SK-N-SH (cell line): ENCODE results near the gene BAG5. TPM values are rescaled to one million over a fixed set of nuclear protein-coding genes. Genes with fewer than 3 reads are reported as not detected.

Experiments used
- CTCF ChIA-PET: fragments of 300-600, 350-600 bp; formaldehyde crosslinking; extraction: SDS; loops from one replicate; lab custom pipeline; 2021; lab: Yijun Ruan, JAX
- POLR2A ChIA-PET: fragments of 350-600 bp; sonication (Branson Sonifier 250); formaldehyde crosslinking; extraction: SDS; loops from one replicate; lab custom pipeline; 2020; ENCODE audit warnings: antibody characterized with exemption, inconsistent platforms; lab: Yijun Ruan, JAX
- DNase-seq: peaks from one replicate; pipeline ENCODE4 v3.0.0; 2012
- H2AFZ ChIP-seq: fragments of 200-600 bp; sonication (generic); 2 replicates; pipeline ENCODE4 v1.8.1; 2016; ENCODE audit warnings: antibody characterized with exemption, mild to moderate bottlenecking, low read depth
- H3F3A ChIP-seq: fragments of 200-600 bp; sonication (generic); replicated peaks from 2 replicates; pipeline ENCODE3; 2016; ENCODE audit warnings: antibody characterized with exemption, mild to moderate bottlenecking; ENCODE audit not compliant: insufficient read depth
- H3K27ac ChIP-seq, 2 experiments: fragments of 200-500 bp in 1 of 2; fragments of 200-600 bp in 1 of 2; sonication (Bioruptor generic) in 1 of 2; sonication (generic), shearing (Covaris generic) in 1 of 2; 2 replicates each; pipeline versions ENCODE4 v1.5.1 to v1.6.1; 2014 to 2016; ENCODE audit warnings: low read depth in 2 of 2, inconsistent platforms in 1 of 2, low read length in 1 of 2, mild to moderate bottlenecking in 1 of 2, mixed read lengths in 1 of 2
- H3K27me3 ChIP-seq: fragments of 200-600 bp; sonication (generic), shearing (Covaris generic); 2 replicates; pipeline ENCODE4 v1.6.1; 2016; ENCODE audit warnings: mixed run types; ENCODE audit not compliant: insufficient read depth
- H3K36me3 ChIP-seq, 2 experiments: fragments of 200-500 bp in 1 of 2; fragments of 200-600 bp in 1 of 2; sonication (Bioruptor generic) in 1 of 2; sonication (generic) in 1 of 2; replicated peaks in 1 of 2; 2 replicates each; pipeline versions ENCODE3 to v1.5.1; 2014 to 2016; ENCODE audit warnings: low read length in 1 of 2, mild to moderate bottlenecking in 1 of 2; ENCODE audit not compliant: insufficient read depth in 2 of 2, control insufficient read depth in 1 of 2
- H3K4me1 ChIP-seq, 2 experiments: fragments of 200-500 bp in 1 of 2; fragments of 200-600 bp in 1 of 2; sonication (Bioruptor generic) in 1 of 2; sonication (generic), shearing (Covaris generic) in 1 of 2; 2 replicates each; pipeline versions ENCODE4 v1.5.1 to v1.6.1; 2014 to 2016; ENCODE audit warnings: low read depth in 1 of 2, low read length in 1 of 2, mixed run types in 1 of 2; ENCODE audit not compliant: insufficient read depth in 2 of 2, control insufficient read depth in 1 of 2
- H3K4me2 ChIP-seq: fragments of 200-600 bp; sonication (generic), shearing (Covaris generic); 2 replicates; pipeline ENCODE4 v1.6.1; 2017; ENCODE audit warnings: mixed run types
- H3K4me3 ChIP-seq, 2 experiments: fragments of 200-500 bp in 1 of 2; fragments of 200-600 bp in 1 of 2; sonication (Bioruptor generic) in 1 of 2; sonication (generic), shearing (Covaris generic) in 1 of 2; 2 replicates each; pipeline versions ENCODE4 v1.5.1 to v1.8.1; 2014 to 2016; ENCODE audit warnings: low read depth in 2 of 2, inconsistent platforms in 1 of 2, low read length in 1 of 2, mild to moderate bottlenecking in 1 of 2, mixed read lengths in 1 of 2, moderate library complexity in 1 of 2
- H3K79me2 ChIP-seq: fragments of 200-600 bp; sonication (generic); 2 replicates; pipeline ENCODE4 v1.8.1; 2017; ENCODE audit warnings: mild to moderate bottlenecking; ENCODE audit not compliant: insufficient read depth
- H3K9ac ChIP-seq: fragments of 200-600 bp; sonication (generic); 2 replicates; pipeline ENCODE4 v1.6.1; 2017; ENCODE audit warnings: mixed run types
- H3K9me2 ChIP-seq: fragments of 200-600 bp; sonication (generic); 2 replicates; pipeline ENCODE4 v1.6.1; 2017; ENCODE audit warnings: mixed run types
- H3K9me3 ChIP-seq: fragments of 200-600 bp; sonication (generic); 2 replicates; pipeline ENCODE4 v1.6.1; 2017; ENCODE audit warnings: mixed run types, mild to moderate bottlenecking, moderate library complexity
- H4K20me1 ChIP-seq: fragments of 200-600 bp; sonication (generic); 2 replicates; pipeline ENCODE4 v1.6.1; 2017; ENCODE audit warnings: mild to moderate bottlenecking, mixed run types; ENCODE audit not compliant: insufficient read depth
- CHD2 ChIP-seq: fragments of 150-350 bp; IDR thresholded peaks from 2 replicates; pipeline ENCODE4 v1.6.1; 2018; ENCODE audit warnings: low read length; ENCODE audit not compliant: partially characterized antibody
- EP300 ChIP-seq, 2 experiments: IDR thresholded peaks; 2 replicates each; pipeline versions ENCODE4 v1.4.0 to v1.6.1; 2012; ENCODE audit warnings: borderline replicate concordance in 1 of 2, low read depth in 1 of 2, low read length in 1 of 2
- FOSL2 ChIP-seq: IDR thresholded peaks from 2 replicates; pipeline ENCODE4 v1.4.0; 2012; ENCODE audit warnings: low read depth, mild to moderate bottlenecking, moderate library complexity, borderline replicate concordance
- FOXM1 ChIP-seq: IDR thresholded peaks from 2 replicates; pipeline ENCODE4 v1.4.0; 2012; ENCODE audit warnings: low read depth, mild to moderate bottlenecking
- GABPA ChIP-seq: IDR thresholded peaks from 2 replicates; pipeline ENCODE4 v1.4.0; 2012; ENCODE audit warnings: low read depth, mild to moderate bottlenecking
- GATA2 ChIP-seq: sonication (generic); formaldehyde crosslinking; IDR thresholded peaks from 2 replicates; pipeline ENCODE4 v1.5.0; 2020; ENCODE audit warnings: mild to moderate bottlenecking, missing genetic modification reagents
- JUND ChIP-seq: IDR thresholded peaks from 2 replicates; pipeline ENCODE4 v1.4.0; 2012
- MEF2A ChIP-seq: IDR thresholded peaks from 2 replicates; pipeline ENCODE4 v1.4.0; 2012; ENCODE audit warnings: low read depth, borderline replicate concordance
- MXI1 ChIP-seq: IDR thresholded peaks from 2 replicates; pipeline ENCODE4 v1.6.1; 2012; ENCODE audit warnings: mild to moderate bottlenecking, low read depth, low read length, improper control_type of control experiment
- NFIC ChIP-seq: IDR thresholded peaks from 2 replicates; pipeline ENCODE4 v1.4.0; 2012; ENCODE audit warnings: borderline replicate concordance
- POLR2AphosphoS5 ChIP-seq: IDR thresholded peaks from 2 replicates; pipeline ENCODE4 v1.6.1; 2012; ENCODE audit warnings: low read depth, low read length
- RAD21 ChIP-seq: IDR thresholded peaks from 2 replicates; pipeline ENCODE4 v1.6.1; 2012; ENCODE audit warnings: mild to moderate bottlenecking, low read length
- RFX5 ChIP-seq: IDR thresholded peaks from 2 replicates; pipeline ENCODE4 v1.6.1; 2012; ENCODE audit warnings: mild to moderate bottlenecking, improper control_type of control experiment, low read length
- RXRA ChIP-seq: IDR thresholded peaks from 2 replicates; pipeline ENCODE4 v1.4.0; 2012; ENCODE audit warnings: low read depth, mild to moderate bottlenecking, borderline replicate concordance
- SIN3A ChIP-seq: IDR thresholded peaks from 2 replicates; pipeline ENCODE4 v1.6.1; 2012; ENCODE audit warnings: low read depth, mild to moderate bottlenecking, low read length, moderate library complexity, borderline replicate concordance
- SMC3 ChIP-seq: IDR thresholded peaks from 2 replicates; pipeline ENCODE4 v1.6.1; 2012; ENCODE audit warnings: low read depth, low read length, improper control_type of control experiment
- TCF12 ChIP-seq: IDR thresholded peaks from 2 replicates; pipeline ENCODE4 v1.4.0; 2012
- YY1 ChIP-seq: IDR thresholded peaks from 2 replicates; pipeline ENCODE4 v1.4.0; 2012; ENCODE audit warnings: low read depth, mild to moderate bottlenecking
- WGBS: methylation state at CpG from one replicate; pipeline ENCODE4 v1.1.6; 2017; ENCODE audit warnings: low lambda C conversion rate; 5-methylcytosine and 5-hydroxymethylcytosine counted together
- polyA plus RNA-seq, 3 experiments: library from polyadenylated mRNA; depleted of rRNA; stranded (reverse); fragments of >200 nt; gene quantifications; 2 replicates each; pipeline ENCODE4 v1.2.3, GENCODE V29; 2012
- TF ChIP-seq, protein P1 (sequence below): IDR thresholded peaks from 2 replicates; pipeline ENCODE4; 2012
- TF ChIP-seq, protein P2 (sequence below): IDR thresholded peaks from 2 replicates; pipeline ENCODE4 v1.4.0; 2012; ENCODE audit warnings: low read depth
- TF ChIP-seq, protein P3 (sequence below): IDR thresholded peaks from 2 replicates; pipeline ENCODE4 v1.4.0; 2012; ENCODE audit warnings: low read depth, borderline replicate concordance
- TF ChIP-seq, protein P4 (sequence below): fragments of 150-350 bp; IDR thresholded peaks from 2 replicates; pipeline ENCODE4 v1.6.1; 2016; ENCODE audit warnings: mild to moderate bottlenecking, low read depth, low read length

The BAG5 gene
- polyA plus RNA-seq, 1 of the 3 experiments (the other 2 are of a cell fraction): 5.2 TPM

DNA sequence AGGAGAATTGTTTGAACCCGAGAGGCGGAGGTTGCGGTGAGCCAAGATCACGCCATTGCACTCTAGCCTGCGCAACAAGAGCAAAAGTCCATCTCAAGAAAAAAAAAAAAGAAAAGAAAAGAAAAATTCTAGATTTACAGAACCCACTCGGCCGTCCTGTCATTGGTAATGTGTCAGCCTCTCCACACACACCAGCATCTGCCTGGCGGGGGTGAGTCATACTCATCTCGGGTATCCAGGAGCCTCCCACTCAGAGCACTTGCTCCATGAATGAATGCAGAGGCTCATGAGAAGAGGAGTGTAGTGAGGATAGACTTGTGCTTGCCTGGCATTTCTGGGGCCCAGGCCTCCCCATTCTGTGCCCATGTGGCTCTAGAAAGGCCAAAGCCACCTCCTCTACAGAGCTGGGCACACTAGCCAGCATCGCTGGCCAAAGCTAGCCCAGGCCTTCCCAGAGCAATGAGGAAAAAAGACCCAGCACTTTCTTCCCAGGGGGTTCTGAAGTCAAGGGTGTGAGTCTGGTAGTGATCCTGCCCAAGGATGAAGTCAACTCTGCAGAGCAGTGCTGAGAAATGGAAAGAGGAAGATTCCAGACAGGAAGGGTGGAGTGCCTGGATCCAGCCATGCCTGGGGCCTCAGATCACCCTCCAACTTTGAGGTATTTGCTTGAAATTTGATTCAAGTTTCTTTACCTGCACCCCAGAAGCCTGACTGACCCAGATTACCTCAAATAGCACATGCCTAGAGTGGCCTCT, 35.3 kb upstream of the BAG5 start:
- Histone ChIP-seq H3K9me3 (no peaks in the 10 kb centered on the region), H3K36me3 (no peaks in the 10 kb centered on the region), H4K20me1 (0 out of 2 replicates have a peak, but pooled peaks cover 6% of the 10 kb centered on the region), H3K27me3 (no peaks in the 10 kb centered on the region), H3K27ac (no peak overlapping the region), H3K9me2 (no peaks in the 10 kb centered on the region), H3K4me1 (peaks cover 0 to 34% of the 10 kb centered on the region in 2 experiments; a peak in 3 of 4 replicates), H3F3A (peaks cover 10% of the 10 kb centered on the region), H3K4me2 (peak overlapping the region; percentile 57), H3K4me3 (no peak overlapping the region), H3K79me2 (no peaks in the 10 kb centered on the region), H2AFZ (no peak overlapping the region), H3K9ac (no peak overlapping the region)
- DNase-seq: no peak
- 52% methylated on average over 10 of the region's 10 CpGs for WGBS
- TF ChIP-seq TCF12 (peak; percentile 72; the same call in 1 of the 2 replicates), SMC3 (no peak), POLR2AphosphoS5 (0 out of 2 replicates have a peak, but pooled peaks have one; percentile 39), MXI1 (no peak), JUND (peak; percentile 88), GATA2 (CRISPR knock-in tag) (no peak), SIN3A (peak; percentile 90; the same call in 1 of the 2 replicates), EP300 (IDR thresholded peaks at IDR 0.05; ENCODE audit: borderline replicate concordance in 1 of 2, low read depth in 1 of 2, low read length in 1 of 2) (no peak), FOSL2 (peak; percentile 93)
- TF ChIP-seq, protein P1, sequence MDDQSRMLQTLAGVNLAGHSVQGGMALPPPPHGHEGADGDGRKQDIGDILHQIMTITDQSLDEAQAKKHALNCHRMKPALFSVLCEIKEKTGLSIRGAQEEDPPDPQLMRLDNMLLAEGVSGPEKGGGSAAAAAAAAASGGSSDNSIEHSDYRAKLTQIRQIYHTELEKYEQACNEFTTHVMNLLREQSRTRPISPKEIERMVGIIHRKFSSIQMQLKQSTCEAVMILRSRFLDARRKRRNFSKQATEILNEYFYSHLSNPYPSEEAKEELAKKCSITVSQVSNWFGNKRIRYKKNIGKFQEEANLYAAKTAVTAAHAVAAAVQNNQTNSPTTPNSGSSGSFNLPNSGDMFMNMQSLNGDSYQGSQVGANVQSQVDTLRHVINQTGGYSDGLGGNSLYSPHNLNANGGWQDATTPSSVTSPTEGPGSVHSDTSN: peak; percentile 77
- TF ChIP-seq, protein P2, sequence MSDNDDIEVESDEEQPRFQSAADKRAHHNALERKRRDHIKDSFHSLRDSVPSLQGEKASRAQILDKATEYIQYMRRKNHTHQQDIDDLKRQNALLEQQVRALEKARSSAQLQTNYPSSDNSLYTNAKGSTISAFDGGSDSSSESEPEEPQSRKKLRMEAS: peak; percentile 62
- ChIA-PET CTCF (no interaction called here), POLR2A (no interaction called here)

DNA sequence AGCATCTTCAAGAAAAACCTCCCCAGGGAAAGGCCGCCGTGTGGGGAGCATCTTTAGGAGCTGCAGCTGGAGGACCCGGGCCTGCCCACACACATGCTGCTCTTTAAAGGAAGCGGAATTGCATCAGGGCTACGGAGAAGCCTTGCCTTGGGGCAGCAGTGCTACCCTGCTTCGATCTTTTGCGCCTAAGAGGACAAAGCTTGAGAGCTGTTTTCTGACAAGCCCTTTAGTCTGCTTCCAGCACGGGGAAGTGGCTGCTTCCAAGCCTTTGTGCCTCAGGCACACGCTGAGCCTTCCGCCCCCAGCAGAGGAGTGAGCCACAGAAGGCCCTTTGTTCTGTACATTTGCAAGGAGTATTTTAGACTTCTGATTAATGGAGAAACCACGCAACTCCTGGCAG, 31.8 kb upstream of the BAG5 start:
- H3K4me2 ChIP-seq: peak overlapping the region; percentile 27; the same call in 1 of the 2 replicates
- POLR2A ChIA-PET: interaction anchor here (0.9 kb wide), 1 partner anchor 34 kb away, joined by 3 read pairs; the partner anchor contains the start of gene KLC1
- no peak overlapping the region for H3K4me3 ChIP-seq
- H3K27ac ChIP-seq: peak overlapping the region in 1 of 2 experiments; percentile 33; a peak in 2 of 4 replicates
- 61% methylated on average over 8 of the region's 11 CpGs for WGBS
- no peak for DNase-seq
- no peaks in the 10 kb centered on the region for H3K9me3 ChIP-seq
- peaks cover 0 to 34% of the 10 kb centered on the region in 2 experiments; a peak in 3 of 4 replicates for H3K4me1 ChIP-seq
- no peaks in the 10 kb centered on the region for H3K79me2 ChIP-seq
- H3K9me2 ChIP-seq: no peaks in the 10 kb centered on the region
- H3K9ac ChIP-seq: no peak overlapping the region
- peaks cover 0 to 1% of the 10 kb centered on the region in 2 experiments for H3K36me3 ChIP-seq
- 0 out of 2 replicates have a peak, but pooled peaks cover 6% of the 10 kb centered on the region for H4K20me1 ChIP-seq
- peaks cover 13% of the 10 kb centered on the region for H3F3A ChIP-seq
- no peaks in the 10 kb centered on the region for H3K27me3 ChIP-seq
- CTCF ChIA-PET: interaction anchor here (0.7 to 1.2 kb wide), 3 partner anchors 13 to 293 kb away, joined by 3 to 4 read pairs (median 3); no protein-coding TSS in a partner anchor
- no peak overlapping the region for H2AFZ ChIP-seq
- no peak for TF ChIP-seq POLR2AphosphoS5
- TF ChIP-seq MEF2A: peak; percentile 32; the same call in 1 of the 2 replicates
- TF ChIP-seq, protein P3, sequence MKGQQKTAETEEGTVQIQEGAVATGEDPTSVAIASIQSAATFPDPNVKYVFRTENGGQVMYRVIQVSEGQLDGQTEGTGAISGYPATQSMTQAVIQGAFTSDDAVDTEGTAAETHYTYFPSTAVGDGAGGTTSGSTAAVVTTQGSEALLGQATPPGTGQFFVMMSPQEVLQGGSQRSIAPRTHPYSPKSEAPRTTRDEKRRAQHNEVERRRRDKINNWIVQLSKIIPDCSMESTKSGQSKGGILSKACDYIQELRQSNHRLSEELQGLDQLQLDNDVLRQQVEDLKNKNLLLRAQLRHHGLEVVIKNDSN: no peak
- no peak for TF ChIP-seq JUND
- TF ChIP-seq, protein P1: peak; percentile 42; the same call in 1 of the 2 replicates
- no peak for TF ChIP-seq GABPA
- no peak for TF ChIP-seq SMC3
- TF ChIP-seq RAD21: no peak
- TF ChIP-seq SIN3A: no peak
- no peak for TF ChIP-seq GATA2 (CRISPR knock-in tag)
- TF ChIP-seq FOSL2: no peak
- no peak for TF ChIP-seq RFX5
- TF ChIP-seq EP300 (IDR thresholded peaks at IDR 0.05; ENCODE audit: borderline replicate concordance in 1 of 2, low read depth in 1 of 2, low read length in 1 of 2): no peak
- TF ChIP-seq, protein P4, sequence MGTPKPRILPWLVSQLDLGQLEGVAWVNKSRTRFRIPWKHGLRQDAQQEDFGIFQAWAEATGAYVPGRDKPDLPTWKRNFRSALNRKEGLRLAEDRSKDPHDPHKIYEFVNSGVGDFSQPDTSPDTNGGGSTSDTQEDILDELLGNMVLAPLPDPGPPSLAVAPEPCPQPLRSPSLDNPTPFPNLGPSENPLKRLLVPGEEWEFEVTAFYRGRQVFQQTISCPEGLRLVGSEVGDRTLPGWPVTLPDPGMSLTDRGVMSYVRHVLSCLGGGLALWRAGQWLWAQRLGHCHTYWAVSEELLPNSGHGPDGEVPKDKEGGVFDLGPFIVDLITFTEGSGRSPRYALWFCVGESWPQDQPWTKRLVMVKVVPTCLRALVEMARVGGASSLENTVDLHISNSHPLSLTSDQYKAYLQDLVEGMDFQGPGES: no peak
- no peak for TF ChIP-seq NFIC
- TF ChIP-seq YY1: no peak
- TF ChIP-seq FOXM1: no peak
- TF ChIP-seq TCF12: peak; percentile 11; the same call in 1 of the 2 replicates
- no peak for TF ChIP-seq CHD2
- TF ChIP-seq RXRA: no peak
